Endothelial cell of umbilical vein (primary cell): ENCODE results near the gene SETD3. TPM values are rescaled to one million over a fixed set of nuclear protein-coding genes. Genes with fewer than 3 reads are reported as not detected.
A peak's percentile ranks its signal among the peaks of the same experiment; 100 is the strongest.

Source experiments
- BruUV-seq: library from RNA; stranded (reverse); fragments of 400-500 nt; replicated peaks from 2 replicates; lab custom pipeline; 2021; lab: Mats Ljungman, UMichigan
- CTCF ChIA-PET: fragments of 300-600, 350-600 bp; sonication (Branson Sonifier 250); formaldehyde crosslinking; loops from one replicate; lab custom pipeline; 2021; ENCODE audit warnings: antibody characterized with exemption, inconsistent platforms; lab: Charles Lee
- POLR2A ChIA-PET: fragments of 300-600, 350-600 bp; sonication (Branson Sonifier 250); formaldehyde crosslinking; loops from one replicate; lab custom pipeline; 2021; ENCODE audit warnings: antibody characterized with exemption, inconsistent platforms; lab: Charles Lee
- DNase-seq: peaks from one replicate; pipeline ENCODE4 v3.0.0-alpha.2; 2011; ENCODE audit warnings: low read depth, low spot score
- FAIRE-seq: peaks from 2 replicates; lab custom pipeline; 2011; peaks lifted over from hg19 to GRCh38; lab: Jason Lieb, UNC
- H2AFZ ChIP-seq: 2 replicates; pipeline ENCODE4 v1.6.0; 2012; ENCODE audit warnings: low read depth, low read length, control low read depth, inconsistent platforms
- H3K27ac ChIP-seq: 2 replicates; pipeline ENCODE4 v1.5.1; 2011; ENCODE audit warnings: low read depth, mild to moderate bottlenecking, control low read depth, low read length, moderate library complexity; ENCODE audit not compliant: insufficient read depth
- H3K27me3 ChIP-seq, 2 experiments: 2 replicates each; pipeline versions ENCODE4 v1.6.0 to v1.6.1; 2011; ENCODE audit warnings: low read length in 2 of 2, mixed read lengths in 1 of 2; ENCODE audit not compliant: control insufficient read depth in 2 of 2, insufficient read depth in 2 of 2
- H3K36me3 ChIP-seq, 2 experiments: 2 replicates in 1 of 2; 3 replicates in 1 of 2; pipeline ENCODE4 v1.5.1; 2011; ENCODE audit warnings: low read length in 2 of 2, mild to moderate bottlenecking in 1 of 2, moderate library complexity in 1 of 2; ENCODE audit not compliant: control insufficient read depth in 2 of 2, insufficient read depth in 2 of 2; ENCODE audit errors: extremely low read depth in 1 of 2
- H3K4me1 ChIP-seq: 3 replicates; pipeline ENCODE4 v1.5.1; 2011; ENCODE audit warnings: mild to moderate bottlenecking, low read length; ENCODE audit not compliant: control insufficient read depth, insufficient read depth; ENCODE audit errors: extremely low read depth
- H3K4me2 ChIP-seq: 2 replicates; pipeline ENCODE4 v1.6.1; 2011; ENCODE audit warnings: low read length, control low read depth, mixed read lengths; ENCODE audit not compliant: insufficient read depth
- H3K4me3 ChIP-seq, 3 experiments: fragments of 200-600 bp in 1 of 3; sonication (generic), shearing (Covaris generic) in 1 of 3; replicated peaks in 1 of 3; 2 replicates each; pipeline ENCODE4 v1.5.1; 2011 to 2016; ENCODE audit warnings: control low read depth in 3 of 3, low read length in 3 of 3, mild to moderate bottlenecking in 2 of 3, inconsistent platforms in 1 of 3, low read depth in 1 of 3, moderate library complexity in 1 of 3; ENCODE audit not compliant: insufficient read depth in 1 of 3
- H3K79me2 ChIP-seq: 2 replicates; pipeline ENCODE4 v1.6.0; 2012; ENCODE audit warnings: low read length, inconsistent platforms; ENCODE audit not compliant: control insufficient read depth, insufficient read depth
- H3K9ac ChIP-seq: replicated peaks from 2 replicates; pipeline ENCODE3; 2011; ENCODE audit warnings: low read length, control low read depth; ENCODE audit not compliant: insufficient read depth; ENCODE audit errors: extremely low read depth
- H3K9me1 ChIP-seq: replicated peaks from 3 replicates; pipeline ENCODE4 v1.6.0; 2011; ENCODE audit warnings: mild to moderate bottlenecking, low read length; ENCODE audit not compliant: control insufficient read depth, insufficient read depth; ENCODE audit errors: extremely low read depth
- H3K9me3 ChIP-seq: replicated peaks from 2 replicates; pipeline ENCODE4 v1.5.1; 2012; ENCODE audit warnings: low read length, inconsistent platforms; ENCODE audit not compliant: control insufficient read depth, insufficient read depth
- H4K20me1 ChIP-seq: replicated peaks from 2 replicates; pipeline ENCODE3; 2011; ENCODE audit warnings: mild to moderate bottlenecking, low read length; ENCODE audit not compliant: control insufficient read depth, insufficient read depth; ENCODE audit errors: extremely low read depth
- CTCF ChIP-seq, 2 donors: IDR thresholded peaks; 1 replicate in 1 of 2; 2 replicates in 1 of 2; pipeline ENCODE4 v1.5.1; 2011; ENCODE audit warnings: low read length in 2 of 2, mild to moderate bottlenecking in 2 of 2, moderate library complexity in 2 of 2, control low read depth in 1 of 2, inconsistent platforms in 1 of 2, low read depth in 1 of 2; ENCODE audit not compliant: insufficient read depth in 1 of 2; ENCODE audit errors: extremely low read depth in 1 of 2
- EZH2 ChIP-seq: IDR thresholded peaks from 2 replicates; pipeline ENCODE4 v1.6.1; 2012; ENCODE audit warnings: borderline replicate concordance, low read depth, mild to moderate bottlenecking, moderate library complexity, low read length, inconsistent platforms; ENCODE audit not compliant: severe bottlenecking
- FOS ChIP-seq: IDR thresholded peaks from 2 replicates; pipeline ENCODE4 v1.6.1; 2011; ENCODE audit warnings: mild to moderate bottlenecking, low read length, moderate library complexity, borderline replicate concordance; ENCODE audit not compliant: insufficient read depth
- GATA2 ChIP-seq: IDR thresholded peaks from 2 replicates; pipeline ENCODE4 v1.7.0; 2011; ENCODE audit warnings: low read depth, mild to moderate bottlenecking, moderate library complexity, mixed read lengths, low read length; ENCODE audit not compliant: insufficient read length, insufficient read depth
- JUN ChIP-seq: IDR thresholded peaks from 2 replicates; pipeline ENCODE4 v1.6.1; 2011; ENCODE audit warnings: borderline replicate concordance, low read depth; ENCODE audit not compliant: insufficient read length, insufficient read depth
- MAX ChIP-seq: IDR thresholded peaks from 2 replicates; pipeline ENCODE4 v1.6.1; 2011; ENCODE audit not compliant: insufficient read depth, insufficient read length
- MYC ChIP-seq: IDR thresholded peaks from one replicate; pipeline ENCODE4 v1.6.1; 2011; ENCODE audit warnings: mild to moderate bottlenecking, low read depth, low read length
- POLR2A ChIP-seq: IDR thresholded peaks from 2 replicates; pipeline ENCODE4 v1.6.1; 2012; ENCODE audit warnings: low read depth, mild to moderate bottlenecking, control low read depth, low read length
- POLR2AphosphoS5 ChIP-seq: IDR thresholded peaks from 2 replicates; pipeline ENCODE4 v1.6.1; 2012; ENCODE audit warnings: low read depth, mild to moderate bottlenecking, control low read depth, low read length, moderate library complexity; ENCODE audit not compliant: insufficient read depth
- dilution Hi-C: fragments of 300-500 bp; cut with MboI; formaldehyde crosslinking; loops from one replicate; pipeline ENCODE4 v1.15.0; 2019; ENCODE audit warnings: low sequenced_read_pairs; ENCODE audit not compliant: extremely low pct_ligation_motif_present
- intact Hi-C: fragments of 100-400 bp; cut with micrococcal nuclease; formaldehyde crosslinking; loops from one replicate; pipeline ENCODE4 v1.10.0; 2022
- polyA plus RNA-seq, 4 experiments: library from polyadenylated mRNA; depleted of rRNA in 3 of 4; stranded (reverse) in 3 of 4; unstranded in 1 of 4; fragments of >200 nt; gene quantifications; 2 replicates each; pipeline versions ENCODE4 v1.2.1 to v1.2.3, GENCODE V29; 2011 to 2012; ENCODE audit warnings: missing spikeins in 1 of 4
- total RNA-seq: library from RNA; stranded (reverse); gene quantifications from 2 replicates; pipeline ENCODE4 v1.2.3, GENCODE V29; 2021

The SETD3 gene
- total and polyA plus RNA-seq, 2 donors (not counting 3 experiments of a cell fraction or from before 2014, with no cell fraction given): 18.1 to 53.1 TPM

- Histone ChIP-seq H3K4me2 (no peak overlapping the region), H3K36me3 (no peaks in the 10 kb centered on the region), H3K27me3 (no peaks in the 10 kb centered on the region), H3K27ac (no peak overlapping the region), H3K9me1 (no peaks in the 10 kb centered on the region), H4K20me1 (peaks cover 26% of the 10 kb centered on the region), H3K9me3 (no peaks in the 10 kb centered on the region), H3K79me2 (peaks cover 86% of the 10 kb centered on the region), H3K4me3 (no peak overlapping the region), H2AFZ (no peak overlapping the region), H3K4me1 (peaks cover 16% of the 10 kb centered on the region), H3K9ac (no peak overlapping the region)
- no peak for DNase-seq
- POLR2A ChIA-PET: no interaction called here
- dilution Hi-C loops (no loop called here), intact Hi-C loops (no loop called here)
- TF ChIP-seq MYC (no peak), EZH2 (no peak), GATA2 (no peak), JUN (no peak), CTCF (IDR thresholded peaks at IDR 0.05; ENCODE audit: extremely low read depth in 1 of 2, insufficient read depth in 1 of 2, low read depth in 1 of 2, low read length in 2 of 2) (no peak)
- BruUV-seq: no TSS peak
- CTCF ChIA-PET: no interaction called here
- no peak for FAIRE-seq
Observed at GRCh38 chr14:99484106-99484505, 3.4 kb upstream of the SETD3 start.

- FAIRE-seq (no peak), DNase-seq (no peak)
- Histone ChIP-seq H3K9me3 (no peaks in the 10 kb centered on the region), H3K27ac (peak overlapping the region; percentile 66), H4K20me1 (peaks cover 17% of the 10 kb centered on the region), H3K4me3 (peak overlapping the region; percentile 76 to 99 (median 86)), H3K4me1 (peaks cover 23% of the 10 kb centered on the region), H3K4me2 (peak overlapping the region; percentile 95), H3K9me1 (no peaks in the 10 kb centered on the region), H3K27me3 (no peaks in the 10 kb centered on the region), H3K9ac (peak overlapping the region; percentile 87), H3K36me3 (no peaks in the 10 kb centered on the region), H3K79me2 (peaks cover 86% of the 10 kb centered on the region), H2AFZ (peak overlapping the region; percentile 66)
- ChIA-PET POLR2A (interaction anchor here (2.2 kb wide), 1 partner anchor 9 kb away, joined by 7 read pairs; no protein-coding TSS in a partner anchor), CTCF (no interaction called here)
- intact Hi-C loops: loop anchor here (1.0 to 2.0 kb wide), 2 partner anchors 203 to 759 kb away; partner anchors contain the start of gene CYP46A1
- no TSS peak for BruUV-seq
- TF ChIP-seq FOS (no peak), GATA2 (no peak), MAX (no peak), MYC (no peak), POLR2AphosphoS5 (no peak), JUN (no peak), CTCF (IDR thresholded peaks at IDR 0.05; ENCODE audit: extremely low read depth in 1 of 2, insufficient read depth in 1 of 2, low read depth in 1 of 2, low read length in 2 of 2) (no peak), EZH2 (no peak), POLR2A (no peak)
- dilution Hi-C loops: no loop called here
Observed at GRCh38 chr14:99481745-99482099, 1.1 kb upstream of the SETD3 start.
